Suppressor macrophage (primary cell): ENCODE measurements around the gene ANKLE1.
A peak's percentile ranks its signal among the peaks of the same experiment; 100 is the strongest.

Source experiments
- DNase-seq, 4 experiments: peaks; one replicate each; pipeline ENCODE4 v3.0.0-alpha.2; 2020 to 2022

The ANKLE1 gene

GRCh38 chr19:17305517-17306284 lies 24.0 kb downstream of the ANKLE1 start, which contains the start of gene MRPL34:
Gene MRPL34, plus strand, starts transcription at chr19:17305872. Its CDS starts 21 bp downstream, at chr19:17305893.
- DNase-seq = peak; percentile 99

GRCh38 chr19:17306285-17306714 lies 24.6 kb downstream of the ANKLE1 start:
- DNase-seq = no peak

GRCh38 chr19:17307876-17308377 lies 26.2 kb downstream of the ANKLE1 start:
- no peak for DNase-seq

GRCh38 chr19:17309198-17309964 lies 27.7 kb downstream of the ANKLE1 start, which contains the start of gene DDA1:
Gene DDA1, plus strand, starts transcription at chr19:17309563. Its CDS starts 92 bp downstream, at chr19:17309655.
- DNase-seq = peak; percentile 99 to 100 (median 100)

GRCh38 chr19:17309965-17310461 lies 28.3 kb downstream of the ANKLE1 start:
- DNase-seq = peak in 1 of 4 experiments; percentile 35

GRCh38 chr19:17311455-17312188 lies 29.9 kb downstream of the ANKLE1 start:
- no peak for DNase-seq

- no peak for DNase-seq
Observed at GRCh38 chr19:17312189-17313113, 30.8 kb downstream of the ANKLE1 start.

GRCh38 chr19:17314007-17314593 lies 32.4 kb downstream of the ANKLE1 start:
- DNase-seq = no peak

GRCh38 chr19:17318966-17319365 lies 37.3 kb downstream of the ANKLE1 start:
- no peak for DNase-seq

GRCh38 chr19:17319473-17320238 lies 38.0 kb downstream of the ANKLE1 start:
- DNase-seq = no peak

- DNase-seq = no peak
Observed at GRCh38 chr19:17320435-17320834, 38.7 kb downstream of the ANKLE1 start.

GRCh38 chr19:17321655-17322489 lies 40.2 kb downstream of the ANKLE1 start:
- DNase-seq = no peak

GRCh38 chr19:17322854-17323253 lies 41.2 kb downstream of the ANKLE1 start:
- no peak for DNase-seq

GRCh38 chr19:17323300-17323963 lies 41.7 kb downstream of the ANKLE1 start:
- DNase-seq = peak in 1 of 4 experiments; percentile 46

- DNase-seq = peak; percentile 55 to 84 (median 66)
Observed at GRCh38 chr19:17323964-17324332, 42.2 kb downstream of the ANKLE1 start.

- DNase-seq = no peak
Observed at GRCh38 chr19:17324357-17325114, 42.8 kb downstream of the ANKLE1 start.

- no peak for DNase-seq
Observed at GRCh38 chr19:17325133-17325532, 43.4 kb downstream of the ANKLE1 start.
